ENCODE data around the gene SUCNR1. TPM values are rescaled to one million over a fixed set of nuclear protein-coding genes. Genes with fewer than 3 reads are reported as not detected.
"Not testable (repeated sequence)": the region's sequence is repeated elsewhere in the genome, so short reads cannot be mapped to it uniquely, and the experiment has no call there.

SUCNR1 gene
- total RNA-seq, 3 donors from 2014 or later = not detected

GRCh38 chr3:151925876-151926275, 52.4 kb downstream of the SUCNR1 start:
- Mint-ChIP-seq H3K9me3 (no peaks in the 10 kb centered on the region), H3K4me1 (ENCODE audit: low read depth) (no peaks in the 10 kb centered on the region), H3K4me3 (no peak overlapping the region), H3K27me3 (ENCODE audit: low read depth) (peaks cover 3% of the 10 kb centered on the region), H3K36me3 (ENCODE audit: insufficient read depth) (no peaks in the 10 kb centered on the region)
- DNase-seq (no peak), ATAC-seq (no peak)

DNA sequence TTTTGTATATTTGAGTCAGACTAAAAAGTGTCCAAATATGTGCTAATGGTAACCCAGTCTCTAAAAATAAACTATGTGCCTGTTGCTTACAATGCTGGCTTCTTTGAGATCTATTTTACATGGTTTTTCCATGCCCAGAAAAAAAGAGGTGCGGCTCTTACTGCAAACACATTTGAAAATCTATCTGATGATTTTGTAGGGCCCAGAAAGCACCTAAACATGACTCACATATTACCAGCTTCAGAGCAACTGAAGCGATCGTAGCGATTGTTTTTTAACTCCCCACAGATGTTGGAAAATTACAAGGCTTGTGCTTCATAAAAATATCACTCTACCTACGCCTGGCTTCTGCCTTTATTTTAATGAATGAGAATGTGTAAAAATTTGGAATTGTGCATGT, 53.5 kb downstream of the SUCNR1 start:
- ATAC-seq (no peak), DNase-seq (no peak)
- Mint-ChIP-seq H3K4me3 (no peak overlapping the region), H3K27me3 (ENCODE audit: low read depth) (peaks cover 3% of the 10 kb centered on the region), H3K9me3 (no peaks in the 10 kb centered on the region), H3K36me3 (ENCODE audit: insufficient read depth) (no peaks in the 10 kb centered on the region), H3K4me1 (ENCODE audit: low read depth) (no peaks in the 10 kb centered on the region)

DNA sequence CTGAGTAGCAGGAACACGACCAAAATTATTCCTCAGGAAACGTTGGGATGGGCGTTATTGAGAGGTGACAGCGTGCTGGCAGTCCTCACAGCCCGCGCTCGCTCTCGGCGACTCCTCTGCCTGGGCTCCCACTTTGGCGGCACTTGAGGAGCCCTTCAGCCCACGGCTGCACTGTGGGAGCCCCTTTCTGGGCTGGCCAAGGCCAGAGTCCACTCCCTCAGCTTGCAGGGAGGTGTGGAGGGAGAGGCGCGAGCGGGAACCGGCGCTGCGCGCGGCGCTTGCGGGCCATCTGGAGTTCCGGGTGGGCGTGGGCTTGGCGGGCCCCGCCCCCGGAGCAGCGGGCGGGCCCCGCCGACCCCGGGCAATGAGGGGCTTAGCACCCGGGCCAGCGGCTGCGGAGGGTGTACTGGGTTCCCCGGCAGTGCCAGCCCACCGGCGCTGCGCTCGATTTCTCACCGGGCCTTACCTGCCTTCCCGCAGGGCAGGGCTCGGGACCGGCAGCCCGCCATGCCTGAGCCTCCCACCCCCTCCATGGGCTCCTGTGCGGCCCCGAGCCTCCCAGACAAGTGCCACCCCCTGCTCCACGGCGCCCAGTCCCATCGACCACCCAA, 54.6 kb downstream of the SUCNR1 start:
- not testable (repeated sequence) for H3K9me3 Mint-ChIP-seq; DNase-seq; ATAC-seq; H3K36me3 Mint-ChIP-seq (ENCODE audit: insufficient read depth); H3K4me3 Mint-ChIP-seq; H3K27me3 Mint-ChIP-seq (ENCODE audit: low read depth); H3K4me1 Mint-ChIP-seq (ENCODE audit: low read depth)

GRCh38 chr3:151931171-151931570, 57.7 kb downstream of the SUCNR1 start:
- no peak for DNase-seq
- ATAC-seq = no peak
- peaks cover 3% of the 10 kb centered on the region for H3K27me3 Mint-ChIP-seq (ENCODE audit: low read depth)
- no peaks in the 10 kb centered on the region for H3K9me3 Mint-ChIP-seq
- H3K4me3 Mint-ChIP-seq = no peak overlapping the region
- H3K36me3 Mint-ChIP-seq (ENCODE audit: insufficient read depth) = no peaks in the 10 kb centered on the region
- H3K4me1 Mint-ChIP-seq (ENCODE audit: low read depth) = no peaks in the 10 kb centered on the region

DNA sequence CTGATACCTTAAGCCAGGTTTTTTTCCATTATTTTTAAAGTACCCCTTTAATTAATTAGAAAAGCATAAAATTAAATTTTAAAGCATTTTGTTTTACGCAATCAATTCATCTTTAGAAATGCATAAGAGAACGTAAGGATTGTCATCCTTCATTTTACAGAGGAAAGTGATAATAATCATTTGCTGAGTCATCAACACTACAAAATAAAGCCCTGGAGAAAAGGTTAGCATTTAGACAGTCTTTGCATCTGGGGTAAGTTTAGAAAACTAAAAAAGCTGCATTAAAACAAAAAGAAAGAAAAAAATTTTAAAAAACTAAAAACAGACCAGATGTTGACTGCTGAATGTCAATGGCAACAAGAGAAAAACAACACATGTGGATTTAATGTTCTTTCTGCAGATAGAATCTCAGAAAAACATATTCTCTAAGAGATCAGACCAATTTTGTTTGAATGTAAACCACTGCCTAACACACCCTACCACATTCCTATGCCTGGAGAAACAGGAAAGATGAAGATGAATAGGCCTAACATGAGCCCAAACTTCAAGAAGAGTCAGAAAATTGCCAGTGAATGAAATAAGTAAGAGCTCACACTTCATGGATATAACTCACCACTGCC, 59.9 kb downstream of the SUCNR1 start:
- peaks cover 6% of the 10 kb centered on the region for H3K27me3 Mint-ChIP-seq (ENCODE audit: low read depth)
- ATAC-seq (no peak), DNase-seq (no peak)
- no peaks in the 10 kb centered on the region for H3K36me3 Mint-ChIP-seq (ENCODE audit: insufficient read depth)
- no peaks in the 10 kb centered on the region for H3K4me1 Mint-ChIP-seq (ENCODE audit: low read depth)
- H3K9me3 Mint-ChIP-seq = no peaks in the 10 kb centered on the region
- H3K4me3 Mint-ChIP-seq = no peak overlapping the region

Other genes with a start within 250 kb of the SUCNR1 start
- gene AADACL2, start 139.7 kb upstream of the SUCNR1 start, total RNA-seq = not detected
- under 1 TPM; 0.11 to 0.18 (median 0.13) TPM for gene AADAC, start 59.5 kb upstream of the SUCNR1 start, total RNA-seq